Breast epithelium (tissue), 3 donors: Measurements from ENCODE around the gene BABAM2.

Experiments
- POLR2A ChIP-seq: fragments of 450-650 bp; IDR thresholded peaks from one replicate; pipeline ENCODE4 v1.6.1; 2016; ENCODE audit warnings: antibody characterized with exemption, mild to moderate bottlenecking, moderate library complexity
- POLR2AphosphoS5 ChIP-seq, 3 donors: sonication (generic); formaldehyde crosslinking; IDR thresholded peaks; one replicate each; pipeline ENCODE4 v1.6.1; 2017; ENCODE audit warnings: antibody characterized with exemption in 3 of 3
- TF ChIP-seq, protein P1 (sequence below), 3 donors: fragments of 450-650 bp; IDR thresholded peaks; one replicate each; pipeline ENCODE4 v1.5.1; 2016 to 2017; ENCODE audit warnings: antibody characterized with exemption in 3 of 3, mild to moderate bottlenecking in 3 of 3, moderate library complexity in 3 of 3

DNA sequence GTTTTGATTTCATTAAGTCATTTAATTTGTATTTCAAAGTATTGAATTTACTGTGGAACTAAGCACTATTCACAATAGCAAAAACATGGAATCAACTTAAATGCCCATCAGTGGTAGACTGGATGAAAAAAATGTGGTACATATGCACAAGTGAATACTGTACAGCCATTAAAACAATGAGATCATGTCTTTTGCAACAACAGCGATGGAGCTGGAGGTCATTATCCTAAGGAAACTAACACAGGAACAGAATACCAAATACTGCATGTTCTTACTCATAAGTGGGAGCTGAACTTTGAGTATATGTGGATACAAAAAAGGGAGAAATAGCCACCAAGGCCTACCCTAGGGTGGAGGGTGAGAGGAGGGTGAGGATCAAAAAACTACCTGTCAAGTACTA is 164.4 kb downstream of the BABAM2 start:
- TF ChIP-seq POLR2A (no peak), POLR2AphosphoS5 (IDR thresholded peaks at IDR 0.05) (no peak)
- TF ChIP-seq, protein P1, sequence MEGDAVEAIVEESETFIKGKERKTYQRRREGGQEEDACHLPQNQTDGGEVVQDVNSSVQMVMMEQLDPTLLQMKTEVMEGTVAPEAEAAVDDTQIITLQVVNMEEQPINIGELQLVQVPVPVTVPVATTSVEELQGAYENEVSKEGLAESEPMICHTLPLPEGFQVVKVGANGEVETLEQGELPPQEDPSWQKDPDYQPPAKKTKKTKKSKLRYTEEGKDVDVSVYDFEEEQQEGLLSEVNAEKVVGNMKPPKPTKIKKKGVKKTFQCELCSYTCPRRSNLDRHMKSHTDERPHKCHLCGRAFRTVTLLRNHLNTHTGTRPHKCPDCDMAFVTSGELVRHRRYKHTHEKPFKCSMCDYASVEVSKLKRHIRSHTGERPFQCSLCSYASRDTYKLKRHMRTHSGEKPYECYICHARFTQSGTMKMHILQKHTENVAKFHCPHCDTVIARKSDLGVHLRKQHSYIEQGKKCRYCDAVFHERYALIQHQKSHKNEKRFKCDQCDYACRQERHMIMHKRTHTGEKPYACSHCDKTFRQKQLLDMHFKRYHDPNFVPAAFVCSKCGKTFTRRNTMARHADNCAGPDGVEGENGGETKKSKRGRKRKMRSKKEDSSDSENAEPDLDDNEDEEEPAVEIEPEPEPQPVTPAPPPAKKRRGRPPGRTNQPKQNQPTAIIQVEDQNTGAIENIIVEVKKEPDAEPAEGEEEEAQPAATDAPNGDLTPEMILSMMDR (IDR thresholded peaks at IDR 0.05) = no peak
